ENCODE measurements around the gene PSME1. TPM values are rescaled to one million over a fixed set of nuclear protein-coding genes. Genes with fewer than 3 reads are reported as not detected.
"Not testable (repeated sequence)": the region's sequence is repeated elsewhere in the genome, so short reads cannot be mapped to it uniquely, and the experiment has no call there.

PSME1 gene
- polyA plus RNA-seq, 1 donor: 324 TPM

GRCh38 chr14:24105609-24106239, 30.3 kb upstream of the PSME1 start:
- WGBS (ENCODE audit: insufficient coverage, low lambda C conversion rate): 67% methylated on average over 1 of the region's 8 CpGs
- Histone ChIP-seq H3K36me3 (ENCODE audit: control insufficient read depth, insufficient read depth, low read length) (peaks cover 30% of the 10 kb centered on the region), H3K27ac (ENCODE audit: low read length) (peak overlapping the region; percentile 14)
- DNase-seq; H3K4me3 ChIP-seq (ENCODE audit: low read length); H3K27me3 ChIP-seq (ENCODE audit: control insufficient read depth, insufficient read depth, low read length); H3K4me1 ChIP-seq (ENCODE audit: control insufficient read depth, insufficient read depth, low read length); H3K9me3 ChIP-seq (ENCODE audit: control insufficient read depth, low read depth, low read length): not testable (repeated sequence)

DNA sequence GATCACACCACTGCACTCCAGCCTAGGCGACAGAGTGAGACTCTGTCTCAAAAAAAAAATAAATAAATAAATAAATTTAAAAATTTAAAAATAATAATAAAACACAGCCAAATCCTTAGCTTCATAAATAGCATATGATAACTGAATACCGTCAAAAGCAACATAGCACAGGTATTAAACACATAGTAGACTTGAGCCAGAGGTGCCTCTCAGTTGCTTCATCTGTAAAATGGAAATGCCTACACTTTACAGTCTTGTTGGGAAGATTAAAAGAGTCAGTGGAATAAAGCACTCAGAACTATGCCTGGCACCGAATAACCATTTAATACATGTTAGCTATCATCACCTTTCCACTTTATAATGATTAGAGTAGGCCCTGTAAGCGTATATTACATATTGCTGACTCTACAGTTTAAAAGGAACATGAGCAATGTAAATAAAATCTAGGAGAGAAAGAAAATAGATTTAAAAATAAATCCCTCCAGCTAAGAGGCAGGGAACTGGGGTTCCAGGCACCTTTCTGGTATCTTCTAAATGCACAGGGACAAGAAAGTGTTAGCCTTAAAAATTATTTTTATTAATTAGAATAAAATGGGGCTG, 29.2 kb upstream of the PSME1 start:
- Histone ChIP-seq H3K27me3 (ENCODE audit: control insufficient read depth, insufficient read depth, low read length) (no peaks in the 10 kb centered on the region), H3K4me1 (ENCODE audit: control insufficient read depth, insufficient read depth, low read length) (peaks cover 12% of the 10 kb centered on the region), H3K9me3 (ENCODE audit: control insufficient read depth, low read depth, low read length) (no peaks in the 10 kb centered on the region), H3K36me3 (ENCODE audit: control insufficient read depth, insufficient read depth, low read length) (peaks cover 22% of the 10 kb centered on the region), H3K4me3 (ENCODE audit: low read length) (no peak overlapping the region), H3K27ac (ENCODE audit: low read length) (no peak overlapping the region)
- DNase-seq: no peak
- no CpG with 5 or more reads among the region's 4 CpGs for WGBS (ENCODE audit: insufficient coverage, low lambda C conversion rate)

DNA sequence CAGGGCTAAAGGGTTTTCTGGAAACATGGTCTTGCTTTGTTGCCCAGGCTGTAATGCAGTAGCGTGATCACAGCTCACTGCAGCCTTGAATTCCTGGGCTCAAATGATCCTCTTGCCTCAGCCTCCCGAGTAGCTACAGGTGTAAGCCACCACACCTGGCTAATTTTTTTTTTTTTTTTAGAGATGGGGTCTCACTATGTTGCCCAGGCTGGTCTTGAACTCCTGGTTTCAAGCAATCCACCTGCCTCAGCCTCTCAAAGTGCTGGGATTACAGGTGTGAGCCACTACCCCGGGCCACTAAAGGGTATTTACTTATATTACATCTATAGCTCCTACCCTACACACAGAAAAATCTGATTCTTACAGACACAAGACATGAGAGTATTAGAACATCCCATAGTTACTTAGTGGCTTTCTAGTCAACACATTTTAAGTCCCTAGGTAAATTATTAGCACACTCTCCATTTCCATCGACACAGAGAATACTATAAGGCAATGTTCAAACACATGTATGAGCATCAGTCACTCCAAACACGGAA, 27.6 kb upstream of the PSME1 start:
- 0% methylated on average over 1 of the region's 5 CpGs for WGBS (ENCODE audit: insufficient coverage, low lambda C conversion rate)

DNA sequence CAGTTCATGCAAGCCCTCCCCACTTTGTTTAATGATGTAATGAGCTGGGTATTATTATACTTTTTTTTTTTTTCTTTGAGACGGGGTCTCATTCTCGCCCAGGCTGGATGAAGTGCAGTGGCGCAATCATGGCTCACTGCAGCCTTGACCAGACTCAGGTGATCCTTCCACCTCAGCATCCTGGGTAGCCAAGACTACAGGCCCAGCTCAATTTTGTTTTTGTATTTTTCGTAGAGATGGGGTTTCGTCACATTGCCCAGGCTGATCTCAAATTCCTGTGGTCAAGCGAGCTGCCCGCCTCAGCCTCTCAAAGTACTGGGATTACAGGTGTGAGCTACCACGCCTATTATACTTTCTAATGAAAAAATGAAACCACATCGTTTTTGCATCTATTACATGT, 25.9 kb upstream of the PSME1 start:
- peak overlapping the region; percentile 4 for H3K27ac ChIP-seq (ENCODE audit: low read length)
- 70% methylated on average over 2 of the region's 9 CpGs for WGBS (ENCODE audit: insufficient coverage, low lambda C conversion rate)
- H3K36me3 ChIP-seq (ENCODE audit: control insufficient read depth, insufficient read depth, low read length): no peaks in the 10 kb centered on the region
- no peaks in the 10 kb centered on the region for H3K9me3 ChIP-seq (ENCODE audit: control insufficient read depth, low read depth, low read length)
- H3K27me3 ChIP-seq (ENCODE audit: control insufficient read depth, insufficient read depth, low read length): no peaks in the 10 kb centered on the region
- H3K4me1 ChIP-seq (ENCODE audit: control insufficient read depth, insufficient read depth, low read length): peaks cover 18% of the 10 kb centered on the region
- DNase-seq: no peak
- no peak overlapping the region for H3K4me3 ChIP-seq (ENCODE audit: low read length)

More for the DNA sequence above, 27.6 kb upstream of the PSME1 start:
- no peaks in the 10 kb centered on the region for H3K27me3 ChIP-seq (ENCODE audit: control insufficient read depth, insufficient read depth, low read length)
- H3K9me3 ChIP-seq (ENCODE audit: control insufficient read depth, low read depth, low read length): no peaks in the 10 kb centered on the region
- no peak overlapping the region for H3K4me3 ChIP-seq (ENCODE audit: low read length)
- H3K27ac ChIP-seq (ENCODE audit: low read length): peak overlapping the region; percentile 27
- H3K4me1 ChIP-seq (ENCODE audit: control insufficient read depth, insufficient read depth, low read length): peaks cover 14% of the 10 kb centered on the region
- H3K36me3 ChIP-seq (ENCODE audit: control insufficient read depth, insufficient read depth, low read length): peaks cover 11% of the 10 kb centered on the region
- DNase-seq: no peak

DNA sequence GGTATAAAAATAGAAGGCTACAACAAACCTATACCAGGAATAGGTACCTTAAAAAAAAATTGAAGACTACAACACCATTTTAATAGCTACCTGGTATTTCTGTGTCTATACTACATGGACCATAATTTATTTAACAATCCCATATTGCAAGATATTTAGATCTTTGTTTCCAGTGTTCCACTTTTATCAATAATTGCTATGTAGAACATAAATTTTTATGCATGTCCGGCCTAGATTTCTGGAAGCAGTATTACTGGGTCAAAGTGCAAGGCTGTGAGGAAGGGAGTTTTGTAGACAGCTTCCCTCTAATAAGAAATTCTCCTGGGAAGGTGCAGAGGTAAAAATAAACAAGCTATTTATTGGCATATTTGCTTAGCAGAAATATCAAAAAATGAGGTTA, 25.5 kb upstream of the PSME1 start:
- Histone ChIP-seq H3K36me3 (ENCODE audit: control insufficient read depth, insufficient read depth, low read length) (no peaks in the 10 kb centered on the region), H3K9me3 (ENCODE audit: control insufficient read depth, low read depth, low read length) (no peaks in the 10 kb centered on the region), H3K27me3 (ENCODE audit: control insufficient read depth, insufficient read depth, low read length) (no peaks in the 10 kb centered on the region), H3K4me3 (ENCODE audit: low read length) (no peak overlapping the region), H3K27ac (ENCODE audit: low read length) (peak overlapping the region; percentile 4), H3K4me1 (ENCODE audit: control insufficient read depth, insufficient read depth, low read length) (peaks cover 18% of the 10 kb centered on the region)
- WGBS (ENCODE audit: insufficient coverage, low lambda C conversion rate): no CpG with 5 or more reads among the region's 1 CpG
- DNase-seq: peak in 1 of 2 donors; percentile 62

DNA sequence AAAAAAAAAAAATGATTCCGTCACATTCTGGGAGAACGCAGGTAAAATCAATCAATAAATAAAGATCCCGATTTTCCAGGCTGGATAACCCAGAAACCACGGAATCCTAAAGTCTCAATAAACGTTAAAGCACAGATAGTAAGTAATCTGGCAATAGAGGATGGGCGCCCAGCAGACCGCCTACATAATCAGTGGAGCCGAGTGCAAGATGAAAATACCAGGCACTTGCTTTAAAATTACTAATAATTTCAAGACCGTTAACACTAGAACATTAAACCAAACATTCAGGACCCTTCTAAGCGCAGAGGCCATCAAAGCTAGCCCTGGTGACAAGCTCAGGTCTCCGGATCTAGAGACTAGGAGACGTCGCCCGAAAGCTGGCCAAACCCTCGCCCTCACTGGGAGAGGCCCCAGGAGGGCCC, 22.6 kb upstream of the PSME1 start:
- 22% methylated on average over 3 of the region's 15 CpGs for WGBS (ENCODE audit: insufficient coverage, low lambda C conversion rate)
- H3K4me3 ChIP-seq (ENCODE audit: low read length): peak overlapping the region; percentile 67
- H3K27me3 ChIP-seq (ENCODE audit: control insufficient read depth, insufficient read depth, low read length): no peaks in the 10 kb centered on the region
- peaks cover 18% of the 10 kb centered on the region for H3K4me1 ChIP-seq (ENCODE audit: control insufficient read depth, insufficient read depth, low read length)
- no peaks in the 10 kb centered on the region for H3K9me3 ChIP-seq (ENCODE audit: control insufficient read depth, low read depth, low read length)
- DNase-seq: no peak
- peak overlapping the region; percentile 96 for H3K27ac ChIP-seq (ENCODE audit: low read length)
- H3K36me3 ChIP-seq (ENCODE audit: control insufficient read depth, insufficient read depth, low read length): peaks cover 15% of the 10 kb centered on the region

DNA sequence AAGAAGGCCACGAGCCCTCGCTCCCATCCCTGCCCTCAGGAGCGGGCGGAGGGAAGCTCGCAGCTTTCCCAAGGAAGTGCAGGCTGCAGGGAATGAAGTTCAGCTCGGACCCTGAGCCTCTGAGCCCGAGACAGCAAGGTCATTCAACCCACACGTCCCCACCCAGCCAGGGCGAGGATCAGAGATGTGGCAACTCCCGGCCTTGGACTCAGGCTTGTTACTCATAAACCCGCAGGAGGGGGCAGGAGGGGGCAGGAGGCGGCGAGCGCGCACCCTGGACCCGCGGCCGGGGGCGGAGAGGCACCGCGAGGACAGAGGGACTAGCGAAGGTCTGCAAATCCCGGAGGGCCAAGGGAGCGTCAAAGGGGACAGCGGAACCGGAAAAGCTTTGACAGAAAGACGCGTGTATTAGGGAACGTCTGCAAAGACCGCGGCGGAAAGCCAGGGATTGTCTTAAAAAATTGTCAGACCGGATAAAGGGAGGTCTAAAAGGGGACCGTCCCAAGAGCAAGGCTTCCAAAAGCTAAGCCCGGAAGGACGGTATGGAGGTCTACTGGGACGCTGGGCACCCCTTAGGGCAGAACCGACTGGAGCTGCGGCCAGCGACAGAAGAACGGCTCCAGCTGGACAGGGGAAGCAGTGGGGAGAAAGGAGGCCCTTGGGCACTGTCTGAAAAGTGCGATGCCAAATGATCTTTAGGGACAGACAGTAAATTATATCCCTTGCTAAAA, 22.0 kb upstream of the PSME1 start:
- Histone ChIP-seq H3K9me3 (ENCODE audit: control insufficient read depth, low read depth, low read length) (no peaks in the 10 kb centered on the region), H3K27me3 (ENCODE audit: control insufficient read depth, insufficient read depth, low read length) (no peaks in the 10 kb centered on the region), H3K4me3 (ENCODE audit: low read length) (peak overlapping the region; percentile 67), H3K4me1 (ENCODE audit: control insufficient read depth, insufficient read depth, low read length) (peaks cover 17% of the 10 kb centered on the region), H3K36me3 (ENCODE audit: control insufficient read depth, insufficient read depth, low read length) (peaks cover 21% of the 10 kb centered on the region), H3K27ac (ENCODE audit: low read length) (peak overlapping the region; percentile 96)
- WGBS (ENCODE audit: insufficient coverage, low lambda C conversion rate): 0% methylated on average over 1 of the region's 42 CpGs
- DNase-seq: peak; percentile 97 to 99

DNA sequence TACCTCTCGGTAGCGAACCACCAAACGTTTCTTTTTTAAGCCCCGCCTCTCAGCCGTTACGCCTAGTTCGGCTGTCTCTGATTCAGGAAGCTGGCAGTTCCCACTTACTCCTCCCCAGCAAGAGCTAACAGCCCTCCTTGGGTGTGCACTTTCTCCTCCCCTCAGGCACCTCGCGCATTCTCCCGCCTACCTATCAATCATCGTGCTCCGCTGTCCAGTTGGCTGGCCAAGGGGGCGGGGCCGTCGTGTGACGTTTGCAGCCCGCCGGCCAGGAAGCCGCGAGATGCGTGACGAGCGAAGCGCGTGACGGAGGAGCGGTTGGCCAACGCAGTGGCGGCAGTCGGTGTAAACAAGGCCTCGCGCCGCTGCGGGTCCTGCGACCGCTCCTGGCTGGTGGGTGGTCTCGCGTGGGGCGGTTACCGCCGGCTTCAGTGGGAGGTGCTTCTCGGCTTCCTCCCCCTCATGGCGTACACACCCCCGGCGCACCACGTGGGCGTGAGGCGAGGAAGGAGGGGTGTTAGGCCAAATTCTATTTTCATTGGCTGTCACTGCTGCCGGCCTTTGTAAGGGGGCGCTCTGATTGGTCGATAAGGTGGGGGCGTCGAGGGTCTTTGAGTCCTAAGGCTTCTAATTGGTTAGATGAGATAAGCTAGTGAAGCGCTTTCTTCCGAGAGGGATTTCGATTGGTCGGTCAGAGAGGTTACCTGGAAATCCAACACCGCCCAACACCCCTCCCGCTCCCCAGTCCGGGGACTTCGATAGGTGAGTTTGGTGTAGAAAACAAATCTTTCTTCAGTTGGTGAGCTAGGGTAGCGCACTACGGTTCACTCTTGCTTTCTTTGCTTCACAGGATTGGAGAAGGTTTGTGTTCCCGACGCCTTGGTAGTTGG, 21.2 kb upstream of the PSME1 start, which contains the start of the genes DCAF11 and NRL:
Gene DCAF11, plus strand, starts transcription at position 246 of the 890 bp plus-strand sequence. CDS start 818 bp downstream, outside the sequence.
Gene NRL, minus strand, starts transcription at position 418 of the 890 bp plus-strand sequence. CDS start 32,101 bp downstream, outside the sequence.
- WGBS (ENCODE audit: insufficient coverage, low lambda C conversion rate): no CpG with 5 or more reads among the region's 65 CpGs
- H3K27ac ChIP-seq (ENCODE audit: low read length): peak within 1 kb of the TSS; percentile 96
- H3K9me3 ChIP-seq (ENCODE audit: control insufficient read depth, low read depth, low read length): no peaks in the 10 kb centered on the region
- H3K27me3 ChIP-seq (ENCODE audit: control insufficient read depth, insufficient read depth, low read length): no peaks in the 10 kb centered on the region
- H3K4me3 ChIP-seq (ENCODE audit: low read length): peak within 1 kb of the TSS; percentile 67
- peaks cover 15% of the 10 kb centered on the region for H3K4me1 ChIP-seq (ENCODE audit: control insufficient read depth, insufficient read depth, low read length)
- peaks cover 29% of the 10 kb centered on the region for H3K36me3 ChIP-seq (ENCODE audit: control insufficient read depth, insufficient read depth, low read length)
- peak; percentile 100 for DNase-seq

- Histone ChIP-seq H3K36me3 (ENCODE audit: control insufficient read depth, insufficient read depth, low read length) (peaks cover 34% of the 10 kb centered on the region), H3K27ac (ENCODE audit: low read length) (peak overlapping the region; percentile 96), H3K4me3 (ENCODE audit: low read length) (peak overlapping the region; percentile 67), H3K9me3 (ENCODE audit: control insufficient read depth, low read depth, low read length) (no peaks in the 10 kb centered on the region), H3K27me3 (ENCODE audit: control insufficient read depth, insufficient read depth, low read length) (no peaks in the 10 kb centered on the region), H3K4me1 (ENCODE audit: control insufficient read depth, insufficient read depth, low read length) (peaks cover 10% of the 10 kb centered on the region)
- WGBS (ENCODE audit: insufficient coverage, low lambda C conversion rate): no CpG with 5 or more reads among the region's 14 CpGs
- DNase-seq: no peak
Observed at GRCh38 chr14:24115422-24116127, 20.4 kb upstream of the PSME1 start.

Data from large intestine (tissue), 3 donors.